Measurements from ENCODE around the gene NADK. TPM values are rescaled to one million over a fixed set of nuclear protein-coding genes. Genes with fewer than 3 reads are reported as not detected.

Gene NADK
- total RNA-seq, 1 donor from 2014 or later: 122 TPM

DNA sequence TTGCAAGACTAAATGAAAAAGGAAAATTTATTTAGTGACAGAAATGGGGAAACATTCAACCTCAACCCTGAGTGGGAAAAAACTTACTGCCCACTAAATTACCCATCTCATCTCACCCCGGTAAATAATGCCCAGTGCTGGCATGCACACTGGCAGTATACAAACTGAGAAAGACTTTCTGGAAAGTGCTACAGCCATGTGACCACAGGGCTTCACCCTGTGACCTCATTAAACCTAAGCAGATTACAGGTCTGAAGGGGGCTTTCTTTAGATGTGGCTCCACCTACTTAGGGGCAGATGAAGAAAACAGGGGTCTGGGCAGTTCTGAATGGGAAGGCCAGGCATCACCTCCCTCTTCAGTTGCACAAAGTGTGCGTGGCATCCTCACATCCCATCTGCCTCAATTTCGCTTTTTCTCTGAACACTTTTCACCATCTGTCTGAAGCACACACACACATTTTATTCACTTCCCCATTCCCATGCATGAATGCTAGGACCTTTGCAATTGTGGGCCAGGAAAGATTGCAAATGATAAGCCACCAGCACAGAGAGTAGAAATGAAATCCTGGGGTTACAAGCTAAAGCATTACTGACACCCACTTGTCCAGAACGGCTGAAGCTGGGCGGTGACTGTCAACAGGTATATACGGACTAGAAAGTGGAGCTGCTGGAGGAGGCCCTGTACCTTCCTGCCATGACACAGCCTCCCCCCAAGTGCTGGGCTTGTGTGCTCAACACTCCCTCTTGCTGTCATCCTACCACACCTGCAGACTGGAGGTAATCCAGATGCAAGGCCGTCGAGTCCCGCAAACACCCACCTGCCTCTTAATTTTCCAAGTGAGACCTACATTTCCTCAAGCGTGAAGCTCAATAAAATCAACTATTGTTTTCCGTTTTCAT is 2.7 kb downstream of the NADK start:
- Mint-ChIP-seq H3K27me3 (no peaks in the 10 kb centered on the region), H3K27ac (peak overlapping the region; percentile 86), H3K4me3 (peak overlapping the region; percentile 46), H3K36me3 (ENCODE audit: low read depth) (peaks cover 25% of the 10 kb centered on the region), H3K4me1 (peaks cover 58% of the 10 kb centered on the region), H3K9me3 (peaks cover 4% of the 10 kb centered on the region)
- TF ChIP-seq, protein P1, sequence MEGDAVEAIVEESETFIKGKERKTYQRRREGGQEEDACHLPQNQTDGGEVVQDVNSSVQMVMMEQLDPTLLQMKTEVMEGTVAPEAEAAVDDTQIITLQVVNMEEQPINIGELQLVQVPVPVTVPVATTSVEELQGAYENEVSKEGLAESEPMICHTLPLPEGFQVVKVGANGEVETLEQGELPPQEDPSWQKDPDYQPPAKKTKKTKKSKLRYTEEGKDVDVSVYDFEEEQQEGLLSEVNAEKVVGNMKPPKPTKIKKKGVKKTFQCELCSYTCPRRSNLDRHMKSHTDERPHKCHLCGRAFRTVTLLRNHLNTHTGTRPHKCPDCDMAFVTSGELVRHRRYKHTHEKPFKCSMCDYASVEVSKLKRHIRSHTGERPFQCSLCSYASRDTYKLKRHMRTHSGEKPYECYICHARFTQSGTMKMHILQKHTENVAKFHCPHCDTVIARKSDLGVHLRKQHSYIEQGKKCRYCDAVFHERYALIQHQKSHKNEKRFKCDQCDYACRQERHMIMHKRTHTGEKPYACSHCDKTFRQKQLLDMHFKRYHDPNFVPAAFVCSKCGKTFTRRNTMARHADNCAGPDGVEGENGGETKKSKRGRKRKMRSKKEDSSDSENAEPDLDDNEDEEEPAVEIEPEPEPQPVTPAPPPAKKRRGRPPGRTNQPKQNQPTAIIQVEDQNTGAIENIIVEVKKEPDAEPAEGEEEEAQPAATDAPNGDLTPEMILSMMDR (IDR thresholded peaks at IDR 0.05): no peak
- ChIA-PET POLR2A (interaction anchor here (0.8 to 1.4 kb wide), 4 partner anchors 27 to 144 kb away, joined by 3 to 10 read pairs (median 4); no protein-coding TSS in a partner anchor), CTCF (interaction anchor here (0.7 to 1.6 kb wide), 4 partner anchors 14 to 126 kb away, joined by 3 to 5 read pairs (median 4); no protein-coding TSS in a partner anchor)
- ATAC-seq (ENCODE audit: low read depth): no peak
- no peak for DNase-seq
- intact Hi-C loops (cut with micrococcal nuclease): loop anchor here (5.0 to 10.0 kb wide), 4 partner anchors 57 to 809 kb away; partner anchors contain the start of genes ATAD3A and PRXL2B

DNA sequence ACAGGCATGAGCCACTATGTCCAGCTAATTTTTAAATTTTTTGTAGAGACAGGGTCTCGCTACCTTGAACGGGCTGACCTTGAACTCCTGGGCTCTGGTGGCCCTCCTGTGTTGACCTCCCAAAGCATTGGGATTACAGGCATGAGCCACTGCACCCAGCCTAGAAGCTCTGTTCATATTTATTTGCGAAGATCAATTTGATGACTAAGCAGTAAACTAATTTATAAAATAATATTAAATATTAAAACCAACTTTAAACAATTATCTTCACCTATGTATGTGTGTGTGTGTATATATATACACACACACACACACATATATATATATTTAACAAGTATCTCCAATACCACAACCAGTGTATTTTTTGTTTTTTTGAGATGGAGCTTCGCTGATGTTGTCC is 4.4 kb downstream of the NADK start:
- Mint-ChIP-seq H3K27me3 (no peaks in the 10 kb centered on the region), H3K36me3 (ENCODE audit: low read depth) (peaks cover 33% of the 10 kb centered on the region), H3K9me3 (peaks cover 4% of the 10 kb centered on the region), H3K4me3 (no peak overlapping the region), H3K4me1 (peaks cover 41% of the 10 kb centered on the region), H3K27ac (no peak overlapping the region)
- TF ChIP-seq, protein P1 (IDR thresholded peaks at IDR 0.05): no peak
- ChIA-PET CTCF (interaction anchor here (1.9 kb wide), 1 partner anchor 132 kb away, joined by 4 read pairs; no protein-coding TSS in a partner anchor), POLR2A (no interaction called here)
- ATAC-seq (ENCODE audit: low read depth) (no peak), DNase-seq (no peak)
- intact Hi-C loops (cut with micrococcal nuclease): loop anchor here (10.0 kb wide), 1 partner anchor 811 kb away; the partner anchor contains the start of gene PRXL2B

DNA sequence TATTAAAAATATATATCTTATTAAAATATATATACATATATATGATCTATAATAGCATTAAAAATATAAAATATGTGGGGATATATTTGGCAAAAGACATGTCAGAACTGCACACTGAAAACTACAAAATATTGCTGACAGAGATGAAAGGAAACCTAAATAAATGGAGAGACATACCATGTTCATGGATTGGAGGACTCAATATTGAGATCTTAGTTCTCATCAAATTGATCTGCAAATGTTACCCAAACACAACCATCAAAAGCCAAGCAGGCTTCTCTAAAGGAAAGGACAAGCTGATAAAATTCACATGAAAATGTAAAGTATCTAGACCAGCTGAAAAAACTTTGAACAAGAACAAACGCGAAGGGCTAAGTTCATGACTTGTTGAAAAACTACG is 7.2 kb downstream of the NADK start:
- ATAC-seq (ENCODE audit: low read depth) (no peak), DNase-seq (no peak)
- intact Hi-C loops (cut with micrococcal nuclease): loop anchor here (10.0 kb wide), 1 partner anchor 814 kb away; the partner anchor contains the start of gene PRXL2B
- Mint-ChIP-seq H3K4me1 (peaks cover 32% of the 10 kb centered on the region), H3K9me3 (peaks cover 4% of the 10 kb centered on the region), H3K27ac (peak overlapping the region; percentile 39), H3K36me3 (ENCODE audit: low read depth) (peaks cover 57% of the 10 kb centered on the region), H3K27me3 (no peaks in the 10 kb centered on the region), H3K4me3 (no peak overlapping the region)
- CTCF ChIA-PET: no interaction called here
- POLR2A ChIA-PET: interaction anchor here (0.7 kb wide), 1 partner anchor 30 kb away, joined by 4 read pairs; no protein-coding TSS in a partner anchor
- TF ChIP-seq, protein P1 (IDR thresholded peaks at IDR 0.05): no peak

DNA sequence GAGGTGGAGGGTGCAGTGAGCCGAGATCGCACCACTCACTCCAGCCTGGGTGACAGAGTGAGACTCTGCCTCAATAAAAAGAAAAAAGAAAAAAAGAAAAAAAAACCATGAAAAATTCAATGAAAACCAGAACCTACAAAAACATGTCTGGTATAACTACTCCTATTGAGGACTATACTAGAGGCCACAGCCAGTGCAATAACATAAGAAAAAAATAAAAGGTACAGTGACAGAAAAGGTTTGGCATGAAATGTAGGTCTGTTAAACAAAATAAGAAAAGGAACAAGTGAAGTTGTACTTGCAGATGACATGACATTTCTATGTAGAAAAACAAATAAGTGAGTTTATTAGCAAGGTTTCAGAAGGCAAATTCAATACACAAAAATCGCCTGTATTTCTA is 8.2 kb downstream of the NADK start:
- ChIA-PET POLR2A (no interaction called here), CTCF (no interaction called here)
- Mint-ChIP-seq H3K27ac (no peak overlapping the region), H3K9me3 (peaks cover 4% of the 10 kb centered on the region), H3K4me3 (no peak overlapping the region), H3K36me3 (ENCODE audit: low read depth) (peaks cover 50% of the 10 kb centered on the region), H3K27me3 (no peaks in the 10 kb centered on the region), H3K4me1 (peaks cover 22% of the 10 kb centered on the region)
- ATAC-seq (ENCODE audit: low read depth): no peak
- intact Hi-C loops (cut with micrococcal nuclease): loop anchor here (10.0 kb wide), 1 partner anchor 815 kb away; the partner anchor contains the start of gene PRXL2B
- DNase-seq: no peak
- TF ChIP-seq, protein P1 (IDR thresholded peaks at IDR 0.05): no peak
